Upper lobe of right lung (tissue), 1 donor: Measurements from ENCODE around the gene VIP. TPM values are rescaled to one million over a fixed set of nuclear protein-coding genes. Genes with fewer than 3 reads are reported as not detected.

Source experiments
- ATAC-seq: fragments of 200-7000 bp; cut with Tn5 transposase; one replicate; pipeline ENCODE4 v1.9.1; 2020; ENCODE audit warnings: mild to moderate bottlenecking, moderate library complexity
- DNase-seq: peaks from one replicate; pipeline ENCODE4 v3.0.0-alpha.2; 2020
- H3K27ac ChIP-seq: fragments of 200-600 bp; one replicate; pipeline ENCODE4 v1.8.0; 2022
- H3K27me3 ChIP-seq: fragments of 200-600 bp; one replicate; pipeline ENCODE4 v1.8.0; 2022; ENCODE audit warnings: mild to moderate bottlenecking
- H3K36me3 ChIP-seq: fragments of 200-600 bp; one replicate; pipeline ENCODE4 v1.8.0; 2022
- H3K4me1 ChIP-seq: fragments of 200-600 bp; one replicate; pipeline ENCODE4 v1.8.0; 2022
- H3K4me3 ChIP-seq: fragments of 200-600 bp; one replicate; pipeline ENCODE4 v1.8.0; 2022; ENCODE audit warnings: mild to moderate bottlenecking
- H3K9me3 ChIP-seq: fragments of 200-600 bp; one replicate; pipeline ENCODE4 v1.8.0; 2022
- CTCF ChIP-seq: fragments of 200-600 bp; IDR thresholded peaks from one replicate; pipeline ENCODE4 v1.8.0; 2022; ENCODE audit warnings: antibody characterized with exemption
- intact Hi-C: fragments of 100-400 bp; cut with DNase I; formaldehyde crosslinking; loops from one replicate; pipeline ENCODE4 v1.11.0; 2022
- total RNA-seq: library from RNA; stranded (reverse); fragmentation: NEBNext Ultra II Directional; extraction: Animal tissue kit (Norgen Biotek cat#: 25700); gene quantifications from one replicate; pipeline ENCODE4 v1.2.1, GENCODE V29; 2021
- donor health status: DM: no; HTN: yes; CAD: no; lungs with severe emphysema.

VIP gene
- total RNA-seq, 1 donor from 2014 or later = 1.6 TPM

GRCh38 chr6:152736687-152737273 lies 13.8 kb upstream of the VIP start:
- H3K9me3 ChIP-seq = no peaks in the 10 kb centered on the region
- H3K36me3 ChIP-seq = no peaks in the 10 kb centered on the region
- TF ChIP-seq CTCF = no peak
- H3K4me1 ChIP-seq = no peaks in the 10 kb centered on the region
- DNase-seq = no peak
- no peak overlapping the region for H3K27ac ChIP-seq
- no peak overlapping the region for H3K4me3 ChIP-seq
- H3K27me3 ChIP-seq = no peaks in the 10 kb centered on the region
- intact Hi-C loops = no loop called here
- ATAC-seq = no peak

GRCh38 chr6:152745509-152746171 lies 5.0 kb upstream of the VIP start:
- intact Hi-C loops = no loop called here
- no peak overlapping the region for H3K4me3 ChIP-seq
- ATAC-seq (no peak), DNase-seq (no peak)
- H3K9me3 ChIP-seq = no peaks in the 10 kb centered on the region
- H3K4me1 ChIP-seq = no peaks in the 10 kb centered on the region
- no peak for TF ChIP-seq CTCF
- H3K36me3 ChIP-seq = no peaks in the 10 kb centered on the region
- H3K27me3 ChIP-seq = no peaks in the 10 kb centered on the region
- no peak overlapping the region for H3K27ac ChIP-seq

- intact Hi-C loops = no loop called here
- no peak overlapping the region for H3K27ac ChIP-seq
- H3K36me3 ChIP-seq = no peaks in the 10 kb centered on the region
- no peak overlapping the region for H3K4me3 ChIP-seq
- no peak for DNase-seq
- no peaks in the 10 kb centered on the region for H3K27me3 ChIP-seq
- TF ChIP-seq CTCF = no peak
- H3K4me1 ChIP-seq = no peaks in the 10 kb centered on the region
- no peaks in the 10 kb centered on the region for H3K9me3 ChIP-seq
- no peak for ATAC-seq
Observed at GRCh38 chr6:152746172-152746553, 4.4 kb upstream of the VIP start.

GRCh38 chr6:152748843-152749242 lies 1.8 kb upstream of the VIP start:
- H3K27me3 ChIP-seq = no peaks in the 10 kb centered on the region
- H3K4me1 ChIP-seq = no peaks in the 10 kb centered on the region
- DNase-seq (no peak), ATAC-seq (no peak)
- H3K36me3 ChIP-seq = no peaks in the 10 kb centered on the region
- intact Hi-C loops = no loop called here
- no peak overlapping the region for H3K4me3 ChIP-seq
- no peak for TF ChIP-seq CTCF
- H3K9me3 ChIP-seq = no peaks in the 10 kb centered on the region
- no peak overlapping the region for H3K27ac ChIP-seq

GRCh38 chr6:152749336-152749735 lies 1.3 kb upstream of the VIP start:
- TF ChIP-seq CTCF = no peak
- Histone ChIP-seq H3K4me3 (no peak overlapping the region), H3K27me3 (no peaks in the 10 kb centered on the region), H3K27ac (no peak overlapping the region), H3K36me3 (no peaks in the 10 kb centered on the region), H3K9me3 (no peaks in the 10 kb centered on the region), H3K4me1 (no peaks in the 10 kb centered on the region)
- DNase-seq (no peak), ATAC-seq (no peak)
- intact Hi-C loops = no loop called here

- intact Hi-C loops = no loop called here
- no peaks in the 10 kb centered on the region for H3K36me3 ChIP-seq
- TF ChIP-seq CTCF = no peak
- H3K4me3 ChIP-seq = no peak overlapping the region
- no peaks in the 10 kb centered on the region for H3K27me3 ChIP-seq
- no peaks in the 10 kb centered on the region for H3K9me3 ChIP-seq
- DNase-seq (no peak), ATAC-seq (no peak)
- H3K27ac ChIP-seq = no peak overlapping the region
- no peaks in the 10 kb centered on the region for H3K4me1 ChIP-seq
Observed at GRCh38 chr6:152765331-152765730, 14.7 kb downstream of the VIP start.
